HG03469 (cell line): ENCODE measurements around the gene ZNF282.

Experiments
- ATAC-seq: cut with Tn5 transposase; IDR thresholded peaks from one replicate; pipeline ENCODE4 v1.9.1; 2021; ENCODE audit warnings: mild to moderate bottlenecking, moderate library complexity, moderate number of reproducible peaks; ENCODE audit not compliant: unreplicated experiment

Gene ZNF282

DNA sequence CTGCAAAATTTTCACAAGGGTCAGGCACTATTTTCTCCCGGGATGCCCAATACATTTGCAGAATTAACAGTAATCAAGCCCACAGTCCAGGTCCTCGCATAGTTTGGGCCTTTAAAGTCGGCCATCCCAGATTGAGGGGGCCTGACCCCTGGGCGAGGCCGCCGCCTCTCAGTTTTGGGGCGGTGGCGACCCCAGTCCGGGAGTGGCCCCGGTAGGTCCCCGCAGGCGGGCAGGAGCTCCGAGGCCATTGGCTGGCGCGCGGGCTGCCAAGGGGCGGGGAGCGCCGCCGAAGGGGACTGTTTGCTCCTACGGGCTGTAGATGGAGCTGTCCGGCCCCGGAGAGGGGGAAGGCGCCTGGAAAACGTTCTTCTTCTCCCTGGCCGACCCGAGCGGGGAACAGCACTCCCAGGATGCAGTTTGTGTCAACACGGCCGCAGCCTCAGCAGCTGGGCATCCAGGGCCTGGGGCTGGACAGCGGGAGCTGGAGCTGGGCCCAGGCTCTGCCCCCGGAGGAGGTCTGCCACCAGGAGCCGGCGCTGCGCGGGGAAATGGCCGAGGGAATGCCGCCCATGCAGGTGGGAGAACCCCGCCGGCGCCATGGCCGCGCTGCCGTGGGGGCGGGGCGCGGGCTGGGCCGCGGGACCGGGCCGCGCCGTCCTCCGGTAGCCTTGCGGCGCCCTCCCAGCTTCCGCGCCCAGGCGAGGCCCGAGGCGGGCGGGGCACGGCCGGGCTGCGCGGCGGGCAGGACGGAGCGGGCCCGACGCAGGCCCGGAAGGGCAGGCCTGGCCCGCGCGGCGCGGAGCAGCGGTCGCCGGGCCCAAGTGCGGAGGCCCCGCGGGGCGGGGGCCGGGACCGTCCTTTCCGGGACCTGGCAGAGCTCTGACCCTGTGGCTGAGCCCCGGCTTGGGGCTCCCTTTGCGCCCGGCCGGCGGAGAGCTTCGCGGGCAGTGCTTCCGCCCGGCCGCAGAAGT lies at the start of gene ZNF282:
ZNF282 (plus strand) TSS at position 367 of the 971 bp plus-strand sequence; CDS start at position 411, 44 bp downstream.
- ATAC-seq, result peak; percentile 75

- peak; percentile 47 for ATAC-seq
These were observed 48.1 kb upstream of the ZNF282 start, which contains the start of gene ZNF398 for GRCh38 chr7:149147072-149147751. TSS of gene ZNF398 (plus strand) at chr7:149147453. CDS start at chr7:149147743, 290 bp downstream.

- peak; percentile 12 for ATAC-seq
These were observed 47.3 kb upstream of the ZNF282 start for GRCh38 chr7:149147752-149148653.

- no peak for ATAC-seq
These were observed 44.4 kb upstream of the ZNF282 start for GRCh38 chr7:149150981-149151380.

DNA sequence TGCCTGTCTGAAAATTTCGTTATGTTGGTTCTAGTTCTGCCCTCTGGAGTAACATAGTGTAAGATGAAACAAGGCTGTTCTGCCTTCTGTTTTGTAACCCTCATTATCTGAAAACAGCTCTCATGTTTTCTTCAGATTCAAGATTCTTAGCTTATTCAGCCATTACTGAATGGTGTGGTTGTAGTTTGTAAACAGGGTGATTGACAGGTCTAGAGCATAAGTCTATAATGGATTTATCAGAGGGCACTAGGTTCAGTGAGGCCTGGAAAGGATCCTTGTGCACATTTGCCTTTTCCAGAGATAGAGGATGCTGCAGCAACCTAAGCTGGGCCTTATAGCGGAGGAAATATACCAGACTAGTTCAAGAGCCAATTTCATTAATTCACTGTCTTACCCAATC lies 42.0 kb upstream of the ZNF282 start:
- ATAC-seq, result no peak

GRCh38 chr7:149154056-149154455 lies 41.3 kb upstream of the ZNF282 start:
- ATAC-seq, result no peak

GRCh38 chr7:149156898-149157297 lies 38.4 kb upstream of the ZNF282 start:
- no peak for ATAC-seq

DNA sequence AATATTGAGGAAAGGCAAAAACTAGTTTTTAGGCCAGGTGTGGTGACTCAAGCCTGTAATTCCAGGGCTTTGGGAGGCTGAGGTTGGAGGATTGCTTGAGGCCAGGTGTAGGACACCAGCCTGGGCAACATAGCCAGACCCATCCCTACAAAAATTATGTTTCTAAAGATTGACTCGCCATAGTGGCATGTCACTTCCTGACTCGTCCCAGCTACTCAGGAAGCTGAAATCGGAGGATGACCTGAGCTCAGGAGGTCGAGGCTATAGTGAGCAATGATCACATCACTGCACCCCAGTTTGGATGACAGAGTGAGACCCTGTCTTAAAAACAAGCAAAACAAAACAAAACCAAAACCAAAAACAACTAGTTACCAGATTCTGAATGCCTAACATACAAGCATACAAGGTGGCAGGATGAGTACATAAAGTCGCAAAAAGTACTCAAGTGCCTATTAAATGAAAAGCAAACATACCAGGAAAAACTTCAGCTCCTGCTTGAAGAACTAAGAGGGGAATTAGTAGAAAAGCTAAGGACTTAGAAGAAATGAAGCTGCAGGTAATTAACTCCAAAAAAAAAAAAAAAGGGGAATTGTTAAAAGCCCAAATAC lies 34.0 kb upstream of the ZNF282 start:
- no peak for ATAC-seq

DNA sequence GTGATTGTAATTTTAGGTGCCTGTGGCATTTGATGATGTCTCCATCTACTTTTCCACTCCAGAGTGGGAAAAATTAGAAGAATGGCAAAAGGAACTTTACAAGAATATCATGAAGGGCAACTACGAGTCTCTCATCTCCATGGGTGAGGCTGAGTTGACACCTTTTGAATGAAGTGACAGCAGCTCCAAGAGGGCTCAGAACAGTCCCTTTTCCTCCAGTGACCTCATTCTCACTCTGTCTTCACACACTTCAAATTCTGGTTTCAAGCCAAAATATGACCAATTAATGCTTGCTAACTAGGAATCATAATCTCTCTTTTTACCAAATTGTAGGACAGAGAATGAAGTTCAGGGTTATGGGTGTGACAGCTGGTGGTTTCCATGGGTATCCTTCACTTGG lies 29.2 kb upstream of the ZNF282 start:
- no peak for ATAC-seq

DNA sequence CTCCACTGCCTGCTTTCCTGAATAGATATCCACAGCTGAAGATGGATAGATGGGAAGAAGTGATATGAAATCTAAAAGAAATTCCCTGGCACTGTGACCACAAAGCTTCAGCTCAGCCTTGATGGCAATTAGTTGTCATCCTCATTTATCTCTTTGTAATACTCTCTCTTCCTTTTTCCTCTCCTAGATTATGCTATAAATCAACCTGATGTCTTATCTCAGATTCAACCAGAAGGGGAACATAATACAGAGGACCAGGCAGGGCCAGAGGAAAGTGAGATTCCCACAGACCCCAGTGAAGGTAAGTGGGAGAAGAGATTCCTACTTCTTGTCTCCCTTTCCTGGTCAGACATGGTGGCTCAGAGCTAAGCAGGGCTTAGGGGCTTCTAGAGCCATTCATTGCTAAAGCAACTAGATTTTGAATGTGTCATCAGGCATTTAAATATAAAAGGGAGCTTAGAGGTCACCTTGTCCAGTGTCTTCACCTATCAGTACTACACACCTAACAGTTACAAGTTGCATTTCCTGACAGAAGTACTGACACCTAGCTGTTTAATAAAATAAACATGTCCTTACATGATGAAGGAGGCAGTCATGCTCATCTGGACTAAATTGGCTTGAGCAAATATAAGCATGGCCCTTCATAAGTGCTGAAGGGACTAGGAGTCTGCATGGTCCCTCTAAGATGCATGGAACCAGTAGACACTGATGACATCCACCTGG lies 28.6 kb upstream of the ZNF282 start:
- ATAC-seq, result no peak

DNA sequence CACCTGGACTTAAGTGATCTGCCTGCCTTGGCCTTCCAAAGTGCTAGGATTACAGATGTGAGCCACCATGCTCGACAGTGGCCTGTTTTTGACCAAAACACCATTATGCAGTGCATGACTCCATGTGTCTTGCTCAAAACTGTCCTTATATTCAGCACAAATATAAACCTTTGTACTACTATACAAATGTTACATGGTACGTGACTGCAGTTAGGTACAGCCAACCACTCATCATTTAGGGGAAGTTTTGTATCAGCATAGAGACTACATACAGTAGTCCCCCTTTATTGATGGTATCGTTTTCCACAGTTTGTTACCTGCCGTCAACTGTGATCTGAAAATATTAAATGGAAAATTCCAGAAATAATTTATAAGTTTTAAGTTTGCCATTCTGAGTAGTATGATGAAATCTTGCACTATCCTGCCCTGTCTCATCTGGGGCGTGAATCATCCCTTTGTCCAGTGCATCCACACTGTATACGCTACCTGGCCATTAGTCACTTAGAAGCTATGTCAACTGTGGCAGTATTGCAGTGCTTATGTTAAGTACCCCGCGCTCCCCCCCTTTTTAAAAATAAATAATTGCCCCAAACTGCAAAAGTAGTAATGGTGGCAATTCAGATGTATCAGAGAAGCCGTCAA lies 23.3 kb upstream of the ZNF282 start:
- no peak for ATAC-seq

DNA sequence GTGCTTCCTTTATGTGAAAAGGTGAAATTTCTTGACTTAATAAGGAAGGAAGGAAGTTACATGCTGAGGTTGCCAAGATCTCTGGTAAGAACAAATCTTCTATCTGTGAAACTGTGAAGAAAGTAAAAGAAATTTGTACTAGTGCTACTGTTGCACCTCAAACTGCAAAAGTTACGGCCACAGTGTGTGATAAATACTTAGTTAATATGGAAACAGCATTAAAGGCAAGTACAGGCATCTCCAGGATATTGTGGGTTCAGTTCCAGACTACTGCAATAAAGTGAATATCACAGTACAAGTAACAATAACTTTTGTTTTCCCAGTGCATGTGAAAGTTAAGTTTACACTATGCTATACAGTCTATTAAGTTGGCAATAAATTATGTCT lies 22.8 kb upstream of the ZNF282 start:
- no peak for ATAC-seq

GRCh38 chr7:149175150-149175549 lies 20.2 kb upstream of the ZNF282 start:
- no peak for ATAC-seq

DNA sequence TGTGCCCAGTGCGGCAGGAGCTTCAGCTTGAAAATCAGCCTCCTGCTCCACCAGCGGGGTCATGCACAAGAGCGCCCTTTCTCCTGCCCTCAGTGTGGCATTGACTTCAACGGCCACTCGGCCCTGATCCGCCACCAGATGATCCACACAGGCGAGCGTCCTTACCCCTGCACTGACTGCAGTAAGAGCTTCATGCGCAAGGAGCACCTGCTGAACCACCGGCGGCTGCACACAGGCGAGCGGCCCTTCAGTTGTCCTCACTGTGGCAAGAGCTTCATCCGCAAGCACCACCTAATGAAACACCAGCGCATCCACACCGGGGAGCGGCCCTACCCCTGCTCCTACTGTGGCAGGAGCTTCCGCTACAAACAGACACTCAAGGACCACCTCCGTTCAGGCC lies 16.1 kb upstream of the ZNF282 start:
- ATAC-seq, result no peak

DNA sequence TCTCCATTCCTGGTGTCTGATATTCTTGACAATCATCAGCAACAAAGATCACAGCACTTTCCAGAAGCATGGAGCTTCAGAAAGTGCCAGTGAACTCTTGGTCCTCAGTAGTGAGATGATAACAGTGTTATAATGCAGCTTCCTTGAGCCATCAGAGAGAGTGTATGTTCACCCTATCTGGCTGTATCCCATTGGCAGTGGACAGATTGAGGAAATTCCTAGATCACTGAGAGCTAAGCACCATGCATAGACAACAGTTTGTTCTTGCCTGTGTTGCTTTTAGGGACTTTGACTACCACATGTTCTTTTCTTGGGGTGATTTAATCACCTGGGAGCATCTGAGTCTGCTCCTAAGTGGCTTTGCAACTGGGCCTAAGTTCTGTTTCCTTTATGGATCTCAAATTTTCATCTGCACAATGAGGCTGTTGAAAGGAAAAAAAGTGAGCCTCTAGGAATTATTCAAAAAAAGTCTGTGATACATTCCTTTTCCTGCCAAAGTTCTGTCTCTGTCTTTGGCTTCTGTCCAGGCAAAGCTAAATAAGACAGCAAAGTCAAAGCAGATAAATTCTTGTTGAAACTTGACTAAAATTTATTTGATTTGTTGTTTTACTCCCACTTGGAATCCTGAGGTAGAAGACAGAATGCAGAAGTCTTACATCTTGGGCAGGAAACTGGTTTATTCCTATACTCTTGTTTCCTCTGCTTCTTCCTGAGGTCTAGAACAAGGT lies 14.5 kb upstream of the ZNF282 start:
- ATAC-seq, result no peak

GRCh38 chr7:149181450-149181790 lies 13.9 kb upstream of the ZNF282 start:
- ATAC-seq, result no peak

GRCh38 chr7:149184274-149184673 lies 11.1 kb upstream of the ZNF282 start:
- no peak for ATAC-seq

- no peak for ATAC-seq
These were observed 7.1 kb upstream of the ZNF282 start for GRCh38 chr7:149188213-149188612.
